NCI-H2081 (cell line): Measurements from ENCODE around the gene ATP2B2.
A peak's percentile ranks its signal among the peaks of the same experiment; 100 is the strongest.

ENCODE experiments used
- DNase-seq, 2 experiments: peaks; one replicate each; lab custom pipeline; 2025; lab: John Stamatoyannopoulos, UW

The ATP2B2 gene

GRCh38 chr3:10363935-10364334 is 141.5 kb downstream of the ATP2B2 start:
- no peak for DNase-seq

GRCh38 chr3:10361375-10361774 is 144.0 kb downstream of the ATP2B2 start:
- peak; percentile 75 to 94 for DNase-seq

- no peak for DNase-seq
Measured at GRCh38 chr3:10360478-10360877, 144.9 kb downstream of the ATP2B2 start.

GRCh38 chr3:10359761-10360161 is 145.6 kb downstream of the ATP2B2 start:
- DNase-seq = no peak

DNA sequence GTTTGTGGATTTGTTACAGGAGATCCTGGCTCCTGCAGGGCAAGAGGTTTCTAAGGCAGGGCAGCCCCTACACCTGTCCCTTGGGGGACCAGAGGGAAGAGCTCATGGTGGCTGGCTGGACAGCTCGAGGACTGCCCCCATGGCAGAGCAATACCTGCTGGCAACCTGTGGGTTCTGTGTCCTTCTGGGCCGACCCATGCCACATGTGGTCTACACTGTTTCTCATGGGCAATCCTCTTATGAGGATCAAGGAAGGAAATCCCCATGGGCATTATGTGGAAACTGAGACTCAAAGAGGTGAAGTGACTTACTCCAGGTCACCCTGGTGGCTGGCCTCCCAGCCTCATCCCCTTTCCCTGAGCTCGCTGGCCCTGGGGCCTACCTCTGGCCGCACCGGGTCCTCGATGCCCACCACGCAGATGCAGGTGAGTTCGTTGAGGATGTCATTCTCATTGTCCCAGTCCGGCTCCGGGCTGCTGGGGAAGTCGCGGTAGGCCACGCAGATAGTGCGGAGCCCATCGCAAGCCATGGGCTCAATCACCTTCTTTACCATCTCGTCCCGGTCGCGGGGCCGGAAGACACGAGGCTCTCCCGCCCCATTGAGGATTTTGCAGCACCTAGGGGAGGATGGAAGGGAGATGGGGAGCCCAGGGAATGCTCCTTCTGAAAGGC is 146.9 kb downstream of the ATP2B2 start:
- DNase-seq = no peak

DNA sequence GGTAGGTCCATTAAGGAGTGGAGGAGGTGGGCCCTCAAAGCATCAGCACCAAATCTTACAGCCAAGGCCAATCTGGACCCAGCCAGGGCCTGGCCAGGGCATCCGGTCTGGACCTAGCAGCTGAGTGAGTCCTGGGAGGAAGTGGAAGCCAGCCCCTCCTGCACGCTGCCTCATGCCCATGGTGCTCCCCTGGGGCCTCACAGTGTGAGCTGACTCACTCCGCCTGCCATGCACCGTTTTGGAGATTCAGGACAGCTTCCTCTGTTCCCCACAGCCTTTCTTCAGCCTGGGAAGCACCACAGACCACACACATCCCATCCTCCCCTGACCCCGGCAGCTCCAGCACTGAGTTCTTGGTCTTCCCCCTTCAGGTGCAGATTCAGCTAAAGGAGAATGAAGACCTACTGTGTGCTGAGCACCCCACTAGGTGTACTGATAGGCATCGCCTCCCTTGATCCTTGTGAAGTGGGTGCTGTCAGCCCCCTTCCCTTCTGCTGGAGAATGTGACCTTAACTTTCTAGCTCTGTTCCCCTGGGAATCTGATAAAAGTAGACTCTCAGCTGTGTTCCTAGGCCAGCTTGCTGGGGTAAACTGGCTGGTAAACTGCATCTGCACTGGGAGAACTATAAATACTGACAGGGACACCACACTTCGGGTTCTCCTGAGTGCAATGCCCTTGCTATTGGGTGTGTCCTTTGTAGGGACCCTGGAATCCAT is 147.6 kb downstream of the ATP2B2 start:
- DNase-seq = no peak

- DNase-seq = no peak
Measured at GRCh38 chr3:10357095-10357494, 148.3 kb downstream of the ATP2B2 start.

DNA sequence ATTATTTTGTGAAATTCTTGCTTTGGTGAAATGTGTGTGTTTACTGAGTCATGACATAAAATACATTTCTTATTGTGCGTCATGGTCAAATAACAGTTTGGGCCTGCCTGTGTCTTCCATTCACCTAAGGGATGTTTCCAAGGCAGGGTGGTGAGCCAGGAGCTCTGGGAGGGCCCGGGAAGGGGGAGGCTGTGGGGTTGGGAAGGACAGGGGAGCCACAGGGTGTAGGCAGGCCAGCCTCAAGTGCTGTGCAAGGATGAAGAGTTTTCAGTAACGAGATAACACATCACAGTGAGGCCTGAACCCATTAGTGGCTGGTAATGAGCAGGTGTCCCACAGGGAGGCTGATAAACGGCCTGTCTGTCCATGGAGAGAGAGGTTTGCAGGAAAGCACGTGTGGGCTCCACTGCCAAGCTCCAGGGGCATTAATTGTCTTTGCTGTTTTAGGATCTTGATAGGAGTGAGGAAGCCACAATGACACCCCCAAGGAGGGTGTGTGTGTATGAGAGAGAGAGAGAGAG is 148.9 kb downstream of the ATP2B2 start:
- peak in 1 of 2 experiments; percentile 44 for DNase-seq

GRCh38 chr3:10354361-10355015 is 150.9 kb downstream of the ATP2B2 start:
- no peak for DNase-seq

GRCh38 chr3:10353661-10354360 is 151.6 kb downstream of the ATP2B2 start:
- DNase-seq = no peak

- DNase-seq = no peak
Measured at GRCh38 chr3:10353160-10353559, 152.2 kb downstream of the ATP2B2 start.

- no peak for DNase-seq
Measured at GRCh38 chr3:10352146-10352911, 153.1 kb downstream of the ATP2B2 start.

DNA sequence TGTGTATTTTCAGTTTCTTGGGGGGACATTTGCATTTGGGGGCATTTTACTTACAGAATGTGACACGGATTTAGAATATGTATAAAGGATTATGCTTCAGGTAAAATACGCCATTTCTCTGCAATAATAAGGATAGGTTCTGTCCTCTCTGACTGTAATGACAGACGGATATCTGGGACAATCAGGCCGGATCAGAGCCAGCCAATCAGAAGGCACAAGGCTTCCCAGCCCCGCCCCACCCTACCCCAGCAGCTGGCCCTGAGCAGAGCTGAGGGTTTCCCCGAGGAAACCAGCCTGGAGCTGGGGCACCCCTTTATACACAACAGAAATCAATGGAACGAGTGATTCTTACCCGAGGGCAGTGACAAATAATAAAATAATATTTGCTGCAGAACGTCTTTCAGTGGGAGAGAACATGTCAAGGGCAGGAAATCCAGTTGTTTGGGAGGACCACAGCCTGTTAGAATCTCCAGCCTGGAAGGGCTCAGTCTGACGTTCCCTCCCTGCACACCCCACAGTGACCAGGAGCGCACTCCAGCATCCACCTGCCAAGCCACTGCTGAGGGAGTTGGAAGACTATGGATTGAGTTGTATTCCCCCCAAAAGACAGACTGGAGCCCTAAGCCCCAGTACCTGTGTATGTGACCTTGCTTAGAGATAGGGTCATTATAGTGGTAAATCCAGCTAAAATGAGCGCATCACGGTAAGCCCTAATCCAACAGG is 154.2 kb downstream of the ATP2B2 start:
- DNase-seq = no peak

GRCh38 chr3:10350324-10350985 is 154.9 kb downstream of the ATP2B2 start:
- no peak for DNase-seq

- no peak for DNase-seq
Measured at GRCh38 chr3:10349801-10350200, 155.6 kb downstream of the ATP2B2 start.

- no peak for DNase-seq
Measured at GRCh38 chr3:10348404-10348721, 157.0 kb downstream of the ATP2B2 start.

- DNase-seq = no peak
Measured at GRCh38 chr3:10347648-10348403, 157.6 kb downstream of the ATP2B2 start.

DNA sequence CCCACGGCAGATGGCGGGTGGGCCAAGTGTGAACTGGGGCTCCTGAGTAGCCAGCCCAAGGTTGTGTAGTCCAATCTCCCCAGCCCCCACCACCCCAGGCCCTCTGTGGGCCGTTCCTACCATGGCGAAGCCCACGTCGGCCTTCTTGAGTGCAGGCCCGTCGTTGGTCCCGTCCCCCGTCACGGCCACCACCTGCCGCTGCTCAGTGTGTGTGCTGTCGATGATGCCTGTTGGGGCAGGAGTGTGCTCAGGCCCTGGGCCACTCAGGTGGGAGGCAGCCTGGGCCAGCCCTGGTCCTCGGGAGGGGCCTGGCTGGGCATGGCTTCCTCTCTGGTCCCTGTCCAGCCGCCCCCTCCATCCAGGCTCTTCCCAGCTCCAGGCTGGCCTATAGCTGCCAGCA is 159.5 kb downstream of the ATP2B2 start:
- no peak for DNase-seq

DNA sequence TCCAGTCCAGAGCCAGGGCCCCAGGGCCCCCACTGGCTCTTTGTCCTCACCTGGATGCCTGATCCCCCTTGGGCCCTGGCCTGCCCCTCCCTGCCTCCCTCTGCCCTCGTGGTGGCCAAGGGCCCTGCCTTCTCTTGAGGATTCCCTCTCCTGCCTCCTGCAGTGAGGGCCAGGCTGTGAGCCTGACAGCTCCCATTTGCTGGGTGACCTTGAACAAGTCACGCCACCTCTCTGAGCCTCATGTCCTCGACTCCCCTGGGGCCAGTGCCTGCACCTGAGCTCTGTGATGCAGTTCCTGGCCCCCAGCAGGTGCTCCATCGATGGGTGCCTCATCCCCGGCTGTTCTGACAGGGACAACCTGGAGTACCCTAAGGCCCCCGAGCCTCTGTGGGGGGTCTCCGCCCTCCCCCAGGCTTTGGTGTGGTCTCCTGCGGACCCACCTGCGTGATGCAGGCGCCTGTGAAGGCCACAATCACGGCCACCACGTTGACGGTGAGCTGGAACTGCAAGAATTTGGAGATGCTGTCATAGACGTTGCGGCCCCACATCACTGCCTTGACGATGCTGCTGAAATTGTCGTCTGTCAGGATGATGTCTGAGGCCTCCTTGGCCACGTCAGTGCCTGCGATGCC is 160.3 kb downstream of the ATP2B2 start:
- DNase-seq = no peak
